Measurements from ENCODE around the gene SAMD8. TPM values are rescaled to one million over a fixed set of nuclear protein-coding genes. Genes with fewer than 3 reads are reported as not detected.
"Not testable (repeated sequence)": the region's sequence is repeated elsewhere in the genome, so short reads cannot be mapped to it uniquely, and the experiment has no call there.

The SAMD8 gene
- total RNA-seq, 1 experiment from 2014 or later: 32.0 TPM

DNA sequence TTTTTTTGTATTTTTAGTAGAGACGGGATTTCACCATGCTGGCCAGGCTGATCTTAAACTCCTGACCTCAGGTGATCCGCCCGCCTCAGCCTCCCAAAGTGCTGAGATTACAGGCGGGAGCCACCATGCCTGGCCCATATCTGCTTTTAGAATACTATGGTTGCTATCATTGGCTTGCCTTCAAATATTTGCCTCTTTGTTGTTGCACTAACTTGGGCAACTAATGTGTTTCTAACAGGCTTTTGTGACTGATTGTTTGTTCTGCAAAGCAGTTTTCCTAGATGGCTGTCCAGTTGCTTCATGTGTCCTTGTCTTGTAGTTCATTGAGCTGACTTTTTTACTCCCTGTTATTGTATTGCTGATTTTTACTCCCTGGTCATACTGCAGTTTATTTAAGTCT is 108.8 kb downstream of the SAMD8 start:
- POLR2A ChIA-PET: no interaction called here
- no TSS peak for BruUV-seq (replicated peaks)
- TF ChIP-seq POLR2AphosphoS5 (IDR thresholded peaks at IDR 0.05; ENCODE audit: low read depth, low read length): no peak
- TF ChIP-seq, protein P1, sequence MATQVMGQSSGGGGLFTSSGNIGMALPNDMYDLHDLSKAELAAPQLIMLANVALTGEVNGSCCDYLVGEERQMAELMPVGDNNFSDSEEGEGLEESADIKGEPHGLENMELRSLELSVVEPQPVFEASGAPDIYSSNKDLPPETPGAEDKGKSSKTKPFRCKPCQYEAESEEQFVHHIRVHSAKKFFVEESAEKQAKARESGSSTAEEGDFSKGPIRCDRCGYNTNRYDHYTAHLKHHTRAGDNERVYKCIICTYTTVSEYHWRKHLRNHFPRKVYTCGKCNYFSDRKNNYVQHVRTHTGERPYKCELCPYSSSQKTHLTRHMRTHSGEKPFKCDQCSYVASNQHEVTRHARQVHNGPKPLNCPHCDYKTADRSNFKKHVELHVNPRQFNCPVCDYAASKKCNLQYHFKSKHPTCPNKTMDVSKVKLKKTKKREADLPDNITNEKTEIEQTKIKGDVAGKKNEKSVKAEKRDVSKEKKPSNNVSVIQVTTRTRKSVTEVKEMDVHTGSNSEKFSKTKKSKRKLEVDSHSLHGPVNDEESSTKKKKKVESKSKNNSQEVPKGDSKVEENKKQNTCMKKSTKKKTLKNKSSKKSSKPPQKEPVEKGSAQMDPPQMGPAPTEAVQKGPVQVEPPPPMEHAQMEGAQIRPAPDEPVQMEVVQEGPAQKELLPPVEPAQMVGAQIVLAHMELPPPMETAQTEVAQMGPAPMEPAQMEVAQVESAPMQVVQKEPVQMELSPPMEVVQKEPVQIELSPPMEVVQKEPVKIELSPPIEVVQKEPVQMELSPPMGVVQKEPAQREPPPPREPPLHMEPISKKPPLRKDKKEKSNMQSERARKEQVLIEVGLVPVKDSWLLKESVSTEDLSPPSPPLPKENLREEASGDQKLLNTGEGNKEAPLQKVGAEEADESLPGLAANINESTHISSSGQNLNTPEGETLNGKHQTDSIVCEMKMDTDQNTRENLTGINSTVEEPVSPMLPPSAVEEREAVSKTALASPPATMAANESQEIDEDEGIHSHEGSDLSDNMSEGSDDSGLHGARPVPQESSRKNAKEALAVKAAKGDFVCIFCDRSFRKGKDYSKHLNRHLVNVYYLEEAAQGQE (IDR thresholded peaks at IDR 0.05; ENCODE audit: insufficient read depth in 1 of 2, low read depth in 2 of 2, low read length in 1 of 2): no peak
- no peak for TF ChIP-seq SIN3A (IDR thresholded peaks at IDR 0.05; ENCODE audit: borderline replicate concordance, insufficient read depth, low read depth, low read length)
- TF ChIP-seq TCF7L2 (IDR thresholded peaks at IDR 0.05; ENCODE audit: low read depth, low read length): no peak
- TF ChIP-seq, protein P2, sequence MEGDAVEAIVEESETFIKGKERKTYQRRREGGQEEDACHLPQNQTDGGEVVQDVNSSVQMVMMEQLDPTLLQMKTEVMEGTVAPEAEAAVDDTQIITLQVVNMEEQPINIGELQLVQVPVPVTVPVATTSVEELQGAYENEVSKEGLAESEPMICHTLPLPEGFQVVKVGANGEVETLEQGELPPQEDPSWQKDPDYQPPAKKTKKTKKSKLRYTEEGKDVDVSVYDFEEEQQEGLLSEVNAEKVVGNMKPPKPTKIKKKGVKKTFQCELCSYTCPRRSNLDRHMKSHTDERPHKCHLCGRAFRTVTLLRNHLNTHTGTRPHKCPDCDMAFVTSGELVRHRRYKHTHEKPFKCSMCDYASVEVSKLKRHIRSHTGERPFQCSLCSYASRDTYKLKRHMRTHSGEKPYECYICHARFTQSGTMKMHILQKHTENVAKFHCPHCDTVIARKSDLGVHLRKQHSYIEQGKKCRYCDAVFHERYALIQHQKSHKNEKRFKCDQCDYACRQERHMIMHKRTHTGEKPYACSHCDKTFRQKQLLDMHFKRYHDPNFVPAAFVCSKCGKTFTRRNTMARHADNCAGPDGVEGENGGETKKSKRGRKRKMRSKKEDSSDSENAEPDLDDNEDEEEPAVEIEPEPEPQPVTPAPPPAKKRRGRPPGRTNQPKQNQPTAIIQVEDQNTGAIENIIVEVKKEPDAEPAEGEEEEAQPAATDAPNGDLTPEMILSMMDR (IDR thresholded peaks at IDR 0.05): no peak
- CTCF ChIA-PET: no interaction called here
- Histone ChIP-seq H3K9me3 (ENCODE audit: control insufficient read depth, insufficient read depth, low read depth, low read length) (no peaks in the 10 kb centered on the region), H3K27me3 (ENCODE audit: control insufficient read depth, insufficient read depth, low read length) (no peaks in the 10 kb centered on the region), H3K4me1 (ENCODE audit: control insufficient read depth, insufficient read depth, low read length) (peaks cover 22% of the 10 kb centered on the region), H3K4me3 (ENCODE audit: low read depth in 2 of 2, low read length in 2 of 2) (no peak overlapping the region), H3K36me3 (ENCODE audit: control insufficient read depth, insufficient read depth, low read length) (peaks cover 57% of the 10 kb centered on the region), H3K27ac (ENCODE audit: low read length) (no peak overlapping the region)
- in situ Hi-C loops (cut with HindIII; ENCODE audit: low pct_unique_long_range_greater_than_20kb, low sequenced_read_pairs) (no loop called here), intact Hi-C loops (cut with micrococcal nuclease; ENCODE audit: unreplicated experiment) (no loop called here)
- no peak for DNase-seq (ENCODE audit: low read depth, low spot score)
- no peak for ATAC-seq

DNA sequence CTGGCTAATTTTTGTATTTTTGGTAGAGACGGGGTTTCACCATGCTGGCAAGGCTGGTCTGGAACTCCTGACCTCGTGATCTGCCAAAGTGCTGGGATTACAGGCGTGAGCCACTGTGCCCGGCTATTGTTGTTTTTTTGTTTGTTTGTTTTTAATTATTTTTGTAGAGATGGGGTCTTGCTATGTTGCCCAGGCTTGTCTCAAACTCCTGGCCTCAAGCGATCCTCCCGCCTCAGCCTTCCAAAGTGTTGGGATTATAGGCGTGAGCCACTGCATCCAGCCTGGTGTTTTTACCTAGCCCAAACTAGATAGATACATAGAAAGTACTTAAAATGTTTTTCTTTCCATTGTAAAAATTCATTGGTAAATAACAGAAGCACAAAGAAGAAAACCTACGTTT is 110.0 kb downstream of the SAMD8 start:
- Histone ChIP-seq H3K4me1 (ENCODE audit: control insufficient read depth, insufficient read depth, low read length) (peaks cover 34% of the 10 kb centered on the region), H3K36me3 (ENCODE audit: control insufficient read depth, insufficient read depth, low read length) (peaks cover 54% of the 10 kb centered on the region)
- DNase-seq (ENCODE audit: low read depth, low spot score); H3K4me3 ChIP-seq (ENCODE audit: low read depth in 2 of 2, low read length in 2 of 2); H3K9me3 ChIP-seq (ENCODE audit: control insufficient read depth, insufficient read depth, low read depth, low read length); ATAC-seq; CTCF ChIA-PET; BruUV-seq (replicated peaks); intact Hi-C loops (cut with micrococcal nuclease; ENCODE audit: unreplicated experiment); POLR2A ChIA-PET; in situ Hi-C loops (cut with HindIII; ENCODE audit: low pct_unique_long_range_greater_than_20kb, low sequenced_read_pairs); H3K27me3 ChIP-seq (ENCODE audit: control insufficient read depth, insufficient read depth, low read length); H3K27ac ChIP-seq (ENCODE audit: low read length): not testable (repeated sequence)

DNA sequence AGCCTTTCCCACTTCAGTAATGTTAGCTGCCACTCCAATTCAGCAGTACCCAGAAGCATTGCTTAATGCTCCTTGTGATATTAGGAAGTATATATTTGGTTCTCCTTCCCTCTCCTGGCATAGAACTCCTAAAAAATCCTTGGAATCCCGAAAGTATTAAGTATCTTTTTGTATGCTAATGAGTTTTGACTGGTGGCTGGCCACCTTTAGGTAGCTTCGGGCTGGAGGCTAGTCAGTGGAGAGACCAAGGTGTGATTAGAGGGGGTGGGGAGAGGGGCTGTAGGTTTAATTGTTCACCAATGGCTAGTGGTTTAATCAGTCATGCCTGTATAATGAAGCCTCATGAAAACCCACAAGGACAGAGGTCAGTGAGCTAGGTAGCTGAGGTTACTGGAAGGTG is 112.1 kb downstream of the SAMD8 start:
- in situ Hi-C loops (cut with HindIII; ENCODE audit: low pct_unique_long_range_greater_than_20kb, low sequenced_read_pairs): no loop called here
- ChIA-PET CTCF (no interaction called here), POLR2A (no interaction called here)
- TF ChIP-seq TCF7L2 (IDR thresholded peaks at IDR 0.05; ENCODE audit: low read depth, low read length): no peak
- TF ChIP-seq, protein P2 (IDR thresholded peaks at IDR 0.05): no peak
- no peak for TF ChIP-seq POLR2AphosphoS5 (IDR thresholded peaks at IDR 0.05; ENCODE audit: low read depth, low read length)
- no peak for TF ChIP-seq SIN3A (IDR thresholded peaks at IDR 0.05; ENCODE audit: borderline replicate concordance, insufficient read depth, low read depth, low read length)
- TF ChIP-seq, protein P1 (IDR thresholded peaks at IDR 0.05; ENCODE audit: insufficient read depth in 1 of 2, low read depth in 2 of 2, low read length in 1 of 2): no peak
- peaks cover 50% of the 10 kb centered on the region for H3K36me3 ChIP-seq (ENCODE audit: control insufficient read depth, insufficient read depth, low read length)
- H3K4me1 ChIP-seq (ENCODE audit: control insufficient read depth, insufficient read depth, low read length): peaks cover 46% of the 10 kb centered on the region
- BruUV-seq (replicated peaks): no TSS peak
- DNase-seq (ENCODE audit: low read depth, low spot score): no peak
- no peak overlapping the region for H3K4me3 ChIP-seq (ENCODE audit: low read depth in 2 of 2, low read length in 2 of 2)
- no peaks in the 10 kb centered on the region for H3K9me3 ChIP-seq (ENCODE audit: control insufficient read depth, insufficient read depth, low read depth, low read length)
- no peaks in the 10 kb centered on the region for H3K27me3 ChIP-seq (ENCODE audit: control insufficient read depth, insufficient read depth, low read length)
- intact Hi-C loops (cut with micrococcal nuclease; ENCODE audit: unreplicated experiment): no loop called here
- no peak for ATAC-seq
- H3K27ac ChIP-seq (ENCODE audit: low read length): 0 out of 2 replicates have a peak overlapping the region, but pooled peaks have one; percentile 27

Data from Panc1 (cell line).